Left lung (tissue), 10 donors: Measurements from ENCODE around the gene MTUS2. TPM values are rescaled to one million over a fixed set of nuclear protein-coding genes. Genes with fewer than 3 reads are reported as not detected.

ENCODE experiments used
- ATAC-seq: fragments of 200-7000 bp; cut with Tn5 transposase; one replicate; pipeline ENCODE4 v1.9.1; 2020; ENCODE audit warnings: moderate library complexity
- DNase-seq, 4 donors: peaks; one replicate each; pipeline ENCODE4 v3.0.0-alpha.2; 2013 to 2020
- H3K27ac ChIP-seq, 2 donors: fragments of 200-600 bp; sonication (generic) in 1 of 2; one replicate each; pipeline versions ENCODE4 v1.5.0 to v1.8.0; 2020 to 2021
- H3K27me3 ChIP-seq, 2 donors: fragments of 200-600 bp; sonication (generic) in 1 of 2; one replicate each; pipeline versions ENCODE4 v1.5.0 to v1.8.0; 2020 to 2021
- H3K36me3 ChIP-seq, 2 donors: fragments of 200-600 bp; sonication (generic) in 1 of 2; one replicate each; pipeline versions ENCODE4 v1.5.0 to v1.8.0; 2020 to 2021
- H3K4me1 ChIP-seq, 2 donors: fragments of 200-600 bp; one replicate each; pipeline ENCODE4 v1.8.0; 2021
- H3K4me3 ChIP-seq, 2 donors: fragments of 200-600 bp; sonication (generic) in 1 of 2; one replicate each; pipeline versions ENCODE4 v1.5.0 to v1.8.0; 2020 to 2021; ENCODE audit warnings: mild to moderate bottlenecking in 1 of 2
- H3K9me3 ChIP-seq, 2 donors: fragments of 200-600 bp; sonication (generic) in 1 of 2; one replicate each; pipeline versions ENCODE4 v1.5.0 to v1.8.0; 2020 to 2021
- CTCF ChIP-seq, 2 donors: fragments of 200-600 bp; sonication (generic) in 1 of 2; IDR thresholded peaks; one replicate each; pipeline versions ENCODE4 v1.5.0 to v1.8.0; 2021; ENCODE audit warnings: antibody characterized with exemption in 2 of 2
- intact Hi-C, 2 donors: fragments of 100-400 bp; cut with DNase I; formaldehyde crosslinking; loops; one replicate each; pipeline versions ENCODE4 v1.11.2 to v1.14.2; 2022
- polyA plus RNA-seq, 6 donors: library from polyadenylated mRNA; unstranded; fragments of 120-200 nt; gene quantifications; one replicate each; pipeline ENCODE4 v1.2.1, GENCODE V29; 2013; ENCODE audit not compliant: insufficient read length in 6 of 6
- total RNA-seq, 2 donors: library from RNA; stranded (reverse); fragmentation: NEBNext Ultra II Directional; extraction: Animal tissue kit (Norgen Biotek cat#: 25700); gene quantifications; one replicate each; pipeline ENCODE4 v1.2.1, GENCODE V29; 2021
- donor health status: DM: no; HTN: yes; CAD: no.
- donor health status: DM: no; HTN: no; CAD: no.

MTUS2 gene
- total and polyA plus RNA-seq, 8 donors = 0.21 to 0.92 (median 0.50) TPM

GRCh38 chr13:29505950-29506349, 685.8 kb downstream of the MTUS2 start:
- no peak for ATAC-seq
- Histone ChIP-seq H3K4me1 (no peaks in the 10 kb centered on the region), H3K27me3 (peaks cover 0 to 49% of the 10 kb centered on the region in 2 donors), H3K36me3 (peaks cover 0 to 5% of the 10 kb centered on the region in 2 donors), H3K4me3 (no peak overlapping the region), H3K27ac (no peak overlapping the region), H3K9me3 (no peaks in the 10 kb centered on the region)
- DNase-seq = peak in 1 of 4 donors; percentile 61
- TF ChIP-seq CTCF (IDR thresholded peaks at IDR 0.05) = no peak
- intact Hi-C loops = loop anchor here in 1 of 2 donors (5.0 to 10.0 kb wide), 2 partner anchors 199 to 606 kb away; no protein-coding TSS in a partner anchor

DNA sequence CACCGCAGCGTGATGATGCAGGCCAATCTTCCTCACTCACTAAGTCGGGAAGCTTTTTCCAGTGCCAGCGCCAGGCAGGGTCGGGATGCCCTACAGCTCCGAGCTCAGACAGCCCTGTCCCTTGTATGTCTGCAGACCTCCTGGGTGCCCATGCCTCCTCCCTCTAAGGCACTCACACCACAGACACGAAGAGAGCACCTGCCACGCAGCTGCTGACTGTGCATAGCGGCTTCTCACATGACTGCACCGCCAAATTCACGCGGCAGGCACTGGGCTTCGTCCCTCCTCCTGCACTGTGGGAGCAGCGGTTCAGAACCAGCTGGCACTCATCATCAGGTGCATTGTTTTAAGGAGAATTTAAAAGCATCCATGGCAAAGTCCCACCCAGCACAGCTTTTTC, 687.2 kb downstream of the MTUS2 start:
- Histone ChIP-seq H3K27me3 (peaks cover 0 to 46% of the 10 kb centered on the region in 2 donors), H3K4me1 (no peaks in the 10 kb centered on the region), H3K4me3 (no peak overlapping the region), H3K36me3 (peaks cover 0 to 18% of the 10 kb centered on the region in 2 donors), H3K9me3 (no peaks in the 10 kb centered on the region), H3K27ac (no peak overlapping the region)
- TF ChIP-seq CTCF (IDR thresholded peaks at IDR 0.05) = no peak
- intact Hi-C loops = loop anchor here in 1 of 2 donors (5.0 to 10.0 kb wide), 2 partner anchors 197 to 605 kb away; no protein-coding TSS in a partner anchor
- DNase-seq (no peak), ATAC-seq (no peak)

DNA sequence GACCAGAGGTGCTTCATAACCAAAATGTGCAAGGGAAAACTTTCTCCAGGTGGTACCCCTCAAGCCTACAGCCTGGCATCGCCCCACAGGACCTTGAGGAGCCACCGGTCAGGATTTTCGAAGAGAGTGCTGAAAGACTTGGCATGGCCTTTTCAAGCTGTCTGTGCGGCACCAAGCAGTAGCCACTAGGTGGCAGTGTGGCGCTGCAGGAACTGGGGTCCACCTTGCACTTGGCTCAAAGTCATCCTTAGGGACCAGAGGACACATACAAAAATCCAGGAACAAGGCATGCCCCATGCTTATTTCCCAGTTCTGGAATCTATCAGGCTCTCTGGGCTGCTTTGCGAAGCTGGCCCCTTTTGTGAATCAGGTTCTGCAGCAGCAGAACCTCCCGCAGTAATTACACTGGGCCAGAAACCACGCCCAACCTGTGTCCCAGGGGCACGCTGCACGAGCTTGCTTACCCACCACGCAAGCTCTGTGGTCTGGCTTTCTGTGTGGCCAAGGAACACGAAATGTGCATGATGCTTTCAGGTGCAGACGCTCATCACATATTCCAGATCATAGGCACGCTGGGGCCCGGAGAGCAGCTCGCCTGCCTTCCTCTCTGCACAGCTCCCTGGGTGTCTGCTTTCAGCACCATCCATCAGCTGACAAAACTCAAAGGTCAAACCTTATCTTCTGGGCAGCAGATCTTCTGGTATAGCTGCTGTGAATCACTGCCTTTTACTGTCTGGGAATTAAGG, 688.2 kb downstream of the MTUS2 start:
- Histone ChIP-seq H3K9me3 (no peaks in the 10 kb centered on the region), H3K27ac (no peak overlapping the region), H3K4me3 (no peak overlapping the region), H3K4me1 (no peaks in the 10 kb centered on the region), H3K27me3 (peaks cover 0 to 36% of the 10 kb centered on the region in 2 donors), H3K36me3 (peaks cover 0 to 27% of the 10 kb centered on the region in 2 donors)
- peak; percentile 97 to 98 for TF ChIP-seq CTCF (IDR thresholded peaks at IDR 0.05)
- peak; percentile 93 for ATAC-seq
- intact Hi-C loops = loop anchor here in 1 of 2 donors (5.0 to 10.0 kb wide), 2 partner anchors 196 to 604 kb away; no protein-coding TSS in a partner anchor
- DNase-seq = peak; percentile 75 to 92 (median 82)

DNA sequence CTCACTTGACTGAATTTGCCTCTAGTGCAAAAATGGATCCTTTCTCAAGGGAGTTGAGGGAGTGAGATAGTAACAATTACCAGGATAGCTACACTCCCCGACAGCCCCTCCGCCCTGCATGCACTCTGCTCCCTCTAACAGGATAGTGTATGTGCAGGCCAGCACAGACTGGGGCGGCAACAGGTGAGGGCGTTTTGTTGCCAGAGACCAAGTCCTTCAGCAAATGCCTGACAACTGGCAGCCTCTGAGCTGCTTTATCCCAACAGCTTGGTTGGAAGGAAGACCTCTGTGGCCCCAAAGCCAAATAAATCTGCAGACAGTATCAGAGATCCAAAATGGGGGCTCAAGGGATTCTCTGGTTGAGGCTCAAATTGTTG, 688.7 kb downstream of the MTUS2 start:
- no peak for ATAC-seq
- no peak overlapping the region for H3K27ac ChIP-seq
- no peaks in the 10 kb centered on the region for H3K9me3 ChIP-seq
- no peak overlapping the region for H3K4me3 ChIP-seq
- peaks cover 0 to 31% of the 10 kb centered on the region in 2 donors for H3K27me3 ChIP-seq
- no peak for TF ChIP-seq CTCF (IDR thresholded peaks at IDR 0.05)
- no peak for DNase-seq
- H3K4me1 ChIP-seq = no peaks in the 10 kb centered on the region
- peaks cover 0 to 32% of the 10 kb centered on the region in 2 donors for H3K36me3 ChIP-seq
- intact Hi-C loops = loop anchor here in 1 of 2 donors (5.0 to 10.0 kb wide), 2 partner anchors 196 to 603 kb away; no protein-coding TSS in a partner anchor

DNA sequence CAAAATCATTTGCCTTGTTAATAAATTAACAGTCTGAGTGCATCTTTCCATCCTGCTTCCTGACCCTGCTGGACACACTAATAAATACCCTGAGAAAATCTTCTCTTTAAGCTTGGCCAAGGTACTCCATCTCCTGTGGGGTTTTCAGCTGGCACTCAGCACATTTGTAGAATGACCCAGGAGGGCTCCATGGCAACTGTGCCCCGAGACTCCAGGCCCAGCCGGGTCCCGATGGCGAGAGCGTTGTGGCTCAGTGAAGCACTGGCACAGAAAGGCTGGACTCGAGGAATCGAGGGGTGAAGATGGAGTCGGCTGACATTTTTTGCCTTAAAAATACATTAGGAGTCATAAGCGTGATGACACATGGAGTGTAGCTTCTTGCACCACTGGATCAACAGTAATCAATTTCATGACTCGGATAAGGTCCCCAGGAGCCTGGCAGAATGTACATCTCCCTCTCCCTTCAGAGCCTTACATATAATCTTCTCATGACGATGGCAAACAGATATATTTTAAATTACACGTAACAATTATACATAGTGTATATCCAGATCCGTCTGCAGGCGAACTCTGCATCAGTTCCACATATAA, 690.0 kb downstream of the MTUS2 start:
- peaks cover 0 to 25% of the 10 kb centered on the region in 2 donors for H3K27me3 ChIP-seq
- intact Hi-C loops = loop anchor here in 1 of 2 donors (5.0 to 10.0 kb wide), 2 partner anchors 195 to 602 kb away; no protein-coding TSS in a partner anchor
- H3K36me3 ChIP-seq = peaks cover 0 to 45% of the 10 kb centered on the region in 2 donors
- H3K9me3 ChIP-seq = no peaks in the 10 kb centered on the region
- no peak overlapping the region for H3K27ac ChIP-seq
- TF ChIP-seq CTCF (IDR thresholded peaks at IDR 0.05) = no peak
- no peaks in the 10 kb centered on the region for H3K4me1 ChIP-seq
- DNase-seq (no peak), ATAC-seq (no peak)
- no peak overlapping the region for H3K4me3 ChIP-seq
